ENCODE data around the gene TRPM8.
A peak's percentile ranks its signal among the peaks of the same experiment; 100 is the strongest.

TRPM8 gene

DNA sequence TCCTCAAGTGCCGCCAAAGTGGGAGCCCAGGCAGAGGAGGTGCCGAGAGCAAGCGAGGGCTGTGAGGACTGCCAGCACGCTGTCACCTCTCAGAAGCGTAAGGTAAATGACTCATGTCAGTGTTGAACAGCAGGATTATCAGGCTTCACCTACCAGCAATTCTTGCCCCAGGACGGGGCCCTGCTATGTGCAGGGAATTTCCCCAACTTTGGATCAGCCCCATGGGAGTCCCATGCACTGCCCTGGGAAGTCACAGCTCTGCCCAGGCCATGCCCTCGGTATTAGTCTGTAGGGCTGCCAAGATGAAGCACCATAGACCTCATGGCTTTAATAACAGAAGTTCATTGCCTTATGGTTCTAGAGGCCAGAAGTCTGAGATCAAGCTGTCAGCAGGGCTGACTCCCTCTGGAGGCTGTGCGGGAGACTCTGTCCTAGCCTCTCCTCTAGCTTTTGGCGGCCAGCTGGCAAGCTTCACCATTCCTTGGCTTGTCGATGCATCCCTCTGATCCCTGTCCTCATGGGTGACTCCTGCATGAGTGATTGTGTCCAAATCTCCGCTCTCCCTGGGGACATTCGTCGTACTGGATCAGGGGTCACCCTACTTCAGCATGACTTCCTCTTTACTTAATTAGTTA lies 55.9 kb downstream of the TRPM8 start:
- H3K27me3 Mint-ChIP-seq (ENCODE audit: low read depth, poor library complexity): peaks cover 6% of the 10 kb centered on the region
- H3K27ac Mint-ChIP-seq: no peak overlapping the region
- H3K36me3 Mint-ChIP-seq (ENCODE audit: low read depth): no peaks in the 10 kb centered on the region
- H3K9me3 Mint-ChIP-seq: peaks cover 19% of the 10 kb centered on the region
- no peak overlapping the region for H3K4me3 Mint-ChIP-seq
- DNase-seq: no peak
- peaks cover 12% of the 10 kb centered on the region for H3K4me1 Mint-ChIP-seq
- TF ChIP-seq, protein P1, sequence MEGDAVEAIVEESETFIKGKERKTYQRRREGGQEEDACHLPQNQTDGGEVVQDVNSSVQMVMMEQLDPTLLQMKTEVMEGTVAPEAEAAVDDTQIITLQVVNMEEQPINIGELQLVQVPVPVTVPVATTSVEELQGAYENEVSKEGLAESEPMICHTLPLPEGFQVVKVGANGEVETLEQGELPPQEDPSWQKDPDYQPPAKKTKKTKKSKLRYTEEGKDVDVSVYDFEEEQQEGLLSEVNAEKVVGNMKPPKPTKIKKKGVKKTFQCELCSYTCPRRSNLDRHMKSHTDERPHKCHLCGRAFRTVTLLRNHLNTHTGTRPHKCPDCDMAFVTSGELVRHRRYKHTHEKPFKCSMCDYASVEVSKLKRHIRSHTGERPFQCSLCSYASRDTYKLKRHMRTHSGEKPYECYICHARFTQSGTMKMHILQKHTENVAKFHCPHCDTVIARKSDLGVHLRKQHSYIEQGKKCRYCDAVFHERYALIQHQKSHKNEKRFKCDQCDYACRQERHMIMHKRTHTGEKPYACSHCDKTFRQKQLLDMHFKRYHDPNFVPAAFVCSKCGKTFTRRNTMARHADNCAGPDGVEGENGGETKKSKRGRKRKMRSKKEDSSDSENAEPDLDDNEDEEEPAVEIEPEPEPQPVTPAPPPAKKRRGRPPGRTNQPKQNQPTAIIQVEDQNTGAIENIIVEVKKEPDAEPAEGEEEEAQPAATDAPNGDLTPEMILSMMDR (IDR thresholded peaks at IDR 0.05): no peak

DNA sequence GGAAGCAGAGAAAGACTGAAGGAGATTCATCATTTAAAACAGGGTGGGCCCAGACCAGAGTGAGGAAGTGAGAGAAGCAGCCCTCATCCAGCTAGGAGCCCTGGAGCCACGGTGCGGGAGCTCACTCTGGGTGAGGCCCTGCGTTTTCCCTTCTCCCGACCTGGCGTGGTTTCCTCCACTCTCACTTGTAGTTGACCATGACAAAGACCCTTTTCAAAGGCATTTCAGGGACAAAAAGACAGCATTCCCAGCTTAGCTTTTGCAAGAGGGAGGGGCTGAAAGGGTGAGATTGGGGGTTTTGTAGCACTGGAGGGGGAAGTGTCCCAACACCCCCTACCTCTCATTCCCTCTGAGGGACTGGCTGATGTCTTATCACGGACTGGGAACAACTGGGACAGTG lies 56.6 kb downstream of the TRPM8 start:
- no peak for DNase-seq
- Mint-ChIP-seq H3K4me3 (no peak overlapping the region), H3K27me3 (ENCODE audit: low read depth, poor library complexity) (peaks cover 10% of the 10 kb centered on the region), H3K27ac (no peak overlapping the region), H3K9me3 (peaks cover 19% of the 10 kb centered on the region), H3K36me3 (ENCODE audit: low read depth) (no peaks in the 10 kb centered on the region), H3K4me1 (peaks cover 15% of the 10 kb centered on the region)
- TF ChIP-seq, protein P1 (IDR thresholded peaks at IDR 0.05): no peak

DNA sequence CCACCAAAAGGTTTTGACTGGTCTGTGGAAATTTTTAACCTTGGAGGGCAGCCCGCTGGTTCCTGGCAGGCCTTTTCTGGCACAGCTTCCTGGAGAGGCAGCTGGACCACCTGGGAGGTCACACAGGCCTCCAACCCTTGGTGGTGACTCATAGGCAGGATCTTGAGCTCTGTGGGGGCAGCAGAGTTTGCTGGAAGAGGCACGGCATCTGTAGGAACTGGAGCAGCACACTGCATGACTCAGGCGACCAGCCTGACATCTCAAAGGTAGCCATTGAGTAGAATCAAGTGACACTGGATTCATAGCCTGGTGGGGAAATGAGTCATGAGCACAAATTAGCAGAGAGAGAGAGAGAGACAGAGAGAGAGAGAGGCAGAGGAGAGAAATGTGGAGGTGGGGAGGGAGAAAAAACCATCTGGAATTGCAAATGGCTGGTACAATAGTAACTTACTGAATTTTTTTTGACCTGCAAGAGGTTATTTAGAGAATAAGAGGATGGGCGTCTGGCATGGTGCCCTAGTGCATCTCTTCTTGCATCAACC lies 57.4 kb downstream of the TRPM8 start:
- peaks cover 19% of the 10 kb centered on the region for H3K9me3 Mint-ChIP-seq
- no peaks in the 10 kb centered on the region for H3K36me3 Mint-ChIP-seq (ENCODE audit: low read depth)
- peaks cover 15% of the 10 kb centered on the region for H3K4me1 Mint-ChIP-seq
- TF ChIP-seq, protein P1 (IDR thresholded peaks at IDR 0.05): no peak
- no peak overlapping the region for H3K27ac Mint-ChIP-seq
- H3K4me3 Mint-ChIP-seq: no peak overlapping the region
- H3K27me3 Mint-ChIP-seq (ENCODE audit: low read depth, poor library complexity): peaks cover 10% of the 10 kb centered on the region
- no peak for DNase-seq

DNA sequence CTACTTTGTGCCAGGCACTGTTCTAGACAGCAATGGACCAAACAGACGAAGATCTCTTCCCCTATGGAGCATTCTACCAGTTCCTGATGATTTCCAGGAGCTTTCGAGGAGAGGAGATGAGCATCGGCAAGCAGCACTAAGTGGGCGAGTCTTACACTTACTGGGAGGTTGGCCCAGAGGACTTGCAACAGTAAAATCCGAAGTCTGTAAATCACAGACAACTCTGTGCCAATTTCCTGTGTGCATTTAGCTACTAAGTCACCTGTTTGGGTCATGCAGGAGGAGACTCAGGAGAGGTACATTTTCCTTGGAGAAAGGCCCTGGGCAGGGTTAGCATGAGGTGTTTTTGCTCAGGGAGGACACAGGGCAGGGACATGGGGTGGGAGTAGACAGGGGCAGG lies 58.9 kb downstream of the TRPM8 start:
- Mint-ChIP-seq H3K9me3 (peaks cover 14% of the 10 kb centered on the region), H3K4me1 (peaks cover 15% of the 10 kb centered on the region), H3K36me3 (ENCODE audit: low read depth) (no peaks in the 10 kb centered on the region), H3K27me3 (ENCODE audit: low read depth, poor library complexity) (peaks cover 9% of the 10 kb centered on the region), H3K4me3 (no peak overlapping the region), H3K27ac (no peak overlapping the region)
- DNase-seq: no peak
- TF ChIP-seq, protein P1 (IDR thresholded peaks at IDR 0.05): no peak

DNA sequence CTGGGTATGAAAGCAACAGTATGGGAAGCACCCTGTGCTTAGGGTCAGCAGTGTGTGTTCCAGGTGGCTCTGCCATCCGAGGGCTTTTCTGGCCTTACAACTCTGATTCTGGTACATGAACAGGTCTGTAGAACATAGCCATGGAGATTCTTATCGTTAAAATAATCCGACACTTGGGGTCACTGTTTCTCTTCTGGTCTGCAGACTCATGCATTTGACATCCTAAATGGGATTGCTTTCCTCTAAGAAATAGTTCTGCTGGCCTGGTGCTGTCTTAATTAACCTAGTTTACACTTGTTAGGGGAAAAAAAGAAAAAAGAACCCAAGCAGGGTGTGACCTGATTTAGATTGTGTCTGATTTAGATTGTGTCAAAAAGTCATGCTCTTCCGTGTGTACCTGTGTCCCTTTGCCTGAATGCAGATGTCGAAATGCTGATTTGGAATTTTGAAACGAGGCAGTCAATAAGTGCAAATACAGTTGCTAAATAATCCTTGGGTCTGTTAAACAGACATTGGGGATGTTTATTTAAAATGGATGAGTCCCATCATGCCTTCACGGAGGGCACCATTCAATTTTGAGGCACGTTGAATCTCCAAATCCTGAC lies 59.6 kb downstream of the TRPM8 start:
- peaks cover 7% of the 10 kb centered on the region for H3K9me3 Mint-ChIP-seq
- H3K36me3 Mint-ChIP-seq (ENCODE audit: low read depth): no peaks in the 10 kb centered on the region
- peaks cover 15% of the 10 kb centered on the region for H3K4me1 Mint-ChIP-seq
- DNase-seq: peak; percentile 19
- H3K27ac Mint-ChIP-seq: no peak overlapping the region
- H3K4me3 Mint-ChIP-seq: no peak overlapping the region
- TF ChIP-seq, protein P1 (IDR thresholded peaks at IDR 0.05): peak; percentile 53
- H3K27me3 Mint-ChIP-seq (ENCODE audit: low read depth, poor library complexity): peaks cover 14% of the 10 kb centered on the region
